HL-60/S4 (cell line): Measurements from ENCODE around the gene KCNK2.

ENCODE experiments used
- in situ Hi-C: fragments of 300-500 bp; cut with MboI; formaldehyde crosslinking; loops from 2 replicates; pipeline ENCODE4 v1.14.3; 2022; ENCODE audit warnings: low sequenced_read_pairs

KCNK2 gene

DNA sequence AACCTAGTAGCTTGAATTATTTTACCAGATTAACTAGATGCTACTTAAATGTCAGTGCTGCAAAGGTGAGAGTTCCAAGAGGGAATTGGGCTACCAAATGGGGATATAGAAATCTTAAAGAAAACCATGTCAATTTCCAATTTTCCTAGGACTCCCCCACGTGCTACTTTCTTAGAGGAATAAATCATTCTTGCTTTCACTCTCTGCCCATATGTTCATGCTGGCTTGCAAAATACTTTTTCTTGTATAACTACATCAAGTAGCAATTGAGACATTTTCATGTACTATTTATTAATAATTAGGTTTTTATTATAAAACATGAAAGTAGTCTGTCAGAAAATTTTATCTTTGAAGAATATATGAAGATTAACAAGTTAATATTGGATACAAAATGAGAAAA lies 11.8 kb downstream of the KCNK2 start:
- in situ Hi-C loops, result no loop called here

DNA sequence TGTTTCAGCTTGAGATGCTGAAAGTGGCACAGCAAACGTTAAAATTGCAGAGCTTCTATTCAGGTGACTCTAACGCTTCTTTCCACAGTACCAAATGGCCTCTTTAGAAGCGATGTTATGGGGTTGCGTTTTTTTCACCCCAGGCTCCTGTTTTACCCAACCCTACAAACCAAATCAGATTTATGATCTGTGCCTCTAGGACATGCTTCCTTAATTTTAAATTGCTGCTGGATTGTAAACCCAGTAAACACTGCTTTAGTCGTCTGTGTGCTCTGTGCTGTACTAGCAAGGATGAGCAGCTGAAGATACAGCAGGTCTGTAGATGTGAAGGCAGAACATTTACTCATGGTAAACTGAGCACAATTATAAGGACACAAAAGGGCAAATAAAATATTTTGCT lies 13.0 kb downstream of the KCNK2 start:
- in situ Hi-C loops, result no loop called here

DNA sequence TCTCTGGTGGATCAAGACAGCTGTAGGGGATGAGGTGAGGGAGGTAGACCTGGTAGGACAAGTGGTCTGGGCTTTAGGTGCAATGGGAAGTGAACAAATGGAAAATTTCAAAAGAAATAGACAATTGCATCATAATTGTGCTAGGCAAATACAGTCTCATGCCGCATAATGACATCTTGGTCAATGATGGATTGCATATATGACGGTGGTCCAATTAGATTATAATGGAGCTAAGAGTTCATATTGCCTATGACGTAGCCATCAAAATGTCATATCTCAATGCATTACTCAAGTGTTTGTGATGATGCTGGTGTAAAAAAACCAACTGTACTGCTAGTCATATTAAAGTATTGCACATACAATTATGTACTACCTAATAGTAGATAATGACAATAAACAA lies 19.0 kb downstream of the KCNK2 start:
- in situ Hi-C loops, result no loop called here

DNA sequence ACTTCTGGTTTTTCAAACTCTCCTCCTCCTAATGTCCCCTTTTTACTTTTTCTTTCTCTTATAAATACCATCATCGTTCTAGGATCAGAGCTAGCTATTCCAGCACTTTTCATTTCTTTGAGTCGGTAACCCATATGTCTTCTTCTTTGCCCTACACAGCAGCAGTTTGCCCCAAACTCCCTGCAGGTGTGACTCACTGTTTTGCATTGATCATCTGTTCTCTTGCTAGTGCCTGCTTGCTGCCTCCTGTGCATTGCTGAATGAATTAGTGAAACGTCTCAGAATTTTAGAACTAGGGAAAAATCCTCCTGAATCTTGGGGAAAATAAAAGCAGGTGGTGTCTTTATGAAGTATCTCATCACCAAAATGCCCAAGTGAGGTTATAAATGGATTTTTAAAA lies 21.7 kb downstream of the KCNK2 start:
- in situ Hi-C loops, result no loop called here

DNA sequence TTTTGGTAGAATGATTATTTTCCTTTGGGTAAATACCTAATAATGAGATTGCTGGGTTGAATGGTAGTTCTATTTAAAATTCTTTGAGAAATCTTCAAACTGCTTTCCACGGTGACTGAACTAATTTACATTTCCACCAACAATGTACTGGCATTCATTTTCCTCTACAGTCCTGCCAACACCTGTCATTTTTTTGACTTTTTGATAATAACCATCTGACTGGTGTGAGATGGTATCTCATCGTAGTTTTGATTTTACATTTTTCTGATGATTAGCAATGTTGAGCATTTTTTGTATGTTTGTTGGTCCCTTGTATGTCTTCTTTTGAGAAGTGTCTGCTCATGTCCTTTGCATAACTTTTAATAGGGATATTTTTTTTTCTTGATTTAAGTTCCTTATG lies 23.5 kb downstream of the KCNK2 start:
- in situ Hi-C loops, result no loop called here

DNA sequence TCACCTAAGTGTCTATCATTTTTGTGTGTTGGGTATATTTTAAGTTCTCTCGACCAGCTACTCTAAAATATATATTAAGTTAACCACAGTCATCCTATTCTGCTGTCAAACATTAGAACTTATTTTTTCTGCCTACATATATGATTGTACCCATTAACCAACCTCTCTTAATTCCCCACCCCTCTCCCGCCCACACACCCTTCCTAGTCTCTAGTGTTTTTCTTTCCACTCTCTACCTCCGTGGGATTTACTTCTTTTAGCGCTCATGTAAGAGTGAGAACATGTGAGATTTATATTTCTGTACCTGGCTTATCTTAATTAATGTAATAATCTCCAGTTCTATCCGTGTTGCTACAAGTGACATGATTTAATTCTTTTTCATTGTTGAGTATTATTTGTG lies 26.6 kb downstream of the KCNK2 start:
- in situ Hi-C loops, result no loop called here

DNA sequence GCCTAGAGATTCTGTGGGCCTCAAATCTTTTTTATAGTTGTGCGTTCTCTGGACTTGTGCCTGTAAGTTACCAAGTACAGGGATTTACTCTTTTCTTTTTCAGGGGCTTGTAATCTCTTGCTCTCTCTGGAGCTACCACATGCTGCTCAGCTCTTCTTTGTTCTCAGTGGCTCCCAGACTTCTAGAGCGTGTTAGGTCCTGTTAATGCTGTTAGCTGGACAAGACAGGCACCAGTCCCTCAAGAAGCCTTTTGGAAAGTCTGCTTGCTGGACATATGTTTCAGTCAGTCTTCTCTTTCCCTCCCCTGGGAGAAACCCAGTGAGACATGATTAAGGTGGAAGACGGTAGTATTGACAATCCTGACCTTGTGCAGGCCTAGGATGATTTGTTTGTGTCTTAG lies 29.4 kb downstream of the KCNK2 start:
- in situ Hi-C loops, result no loop called here

DNA sequence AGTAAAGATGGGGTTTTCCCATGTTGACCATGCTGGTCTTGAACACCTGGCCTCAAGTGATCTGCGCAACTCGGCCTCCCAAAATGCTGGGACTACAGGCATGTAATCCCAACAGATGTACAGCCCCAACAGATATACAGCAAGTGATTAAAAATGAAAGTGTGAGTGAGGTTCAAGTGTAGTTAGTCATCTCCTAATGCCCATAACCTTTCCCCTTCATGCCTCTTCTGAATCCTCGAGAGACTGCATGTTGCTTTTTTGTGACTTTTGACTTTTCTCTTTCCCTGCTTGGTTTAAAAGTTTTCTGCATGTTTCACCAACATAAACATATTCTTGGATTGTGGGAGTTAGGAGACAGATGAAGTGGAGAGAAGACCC lies 31.2 kb downstream of the KCNK2 start:
- in situ Hi-C loops, result no loop called here

DNA sequence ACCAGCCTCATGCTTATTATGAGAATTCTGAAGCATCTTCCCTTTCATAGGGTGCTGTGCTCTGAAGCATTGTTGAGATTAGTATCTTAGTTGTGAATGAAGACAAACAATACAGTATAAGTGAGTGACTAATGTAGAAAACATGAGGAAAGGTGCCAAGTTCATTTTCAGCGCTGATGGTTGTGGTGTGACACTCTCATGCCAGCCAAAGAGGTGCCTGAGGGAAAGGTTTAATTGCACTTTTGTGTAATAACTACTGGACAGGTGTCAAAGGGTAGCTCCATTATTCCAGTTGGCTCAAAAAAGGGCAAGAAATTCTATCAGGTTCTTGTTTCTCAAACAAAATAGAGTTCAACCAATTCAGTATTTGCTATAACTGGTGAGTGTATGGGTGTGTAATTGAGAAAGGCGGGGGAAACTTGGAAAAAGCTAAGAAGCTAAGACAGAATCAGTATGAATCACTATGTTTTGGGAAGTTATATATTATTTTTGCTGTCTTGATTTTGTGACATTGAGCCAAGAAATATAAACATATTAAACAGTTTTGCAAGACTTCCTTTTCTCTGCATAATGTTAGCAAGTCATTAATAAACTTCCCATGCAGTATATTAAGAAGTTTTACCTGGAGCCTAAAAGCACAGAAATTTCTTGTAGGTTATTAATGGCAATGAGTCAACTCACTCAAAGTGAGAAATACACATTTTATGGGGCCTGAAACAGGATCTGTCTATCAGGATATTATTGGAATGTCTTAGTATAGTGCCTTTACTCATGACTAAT lies 31.8 kb downstream of the KCNK2 start:
- in situ Hi-C loops, result no loop called here

DNA sequence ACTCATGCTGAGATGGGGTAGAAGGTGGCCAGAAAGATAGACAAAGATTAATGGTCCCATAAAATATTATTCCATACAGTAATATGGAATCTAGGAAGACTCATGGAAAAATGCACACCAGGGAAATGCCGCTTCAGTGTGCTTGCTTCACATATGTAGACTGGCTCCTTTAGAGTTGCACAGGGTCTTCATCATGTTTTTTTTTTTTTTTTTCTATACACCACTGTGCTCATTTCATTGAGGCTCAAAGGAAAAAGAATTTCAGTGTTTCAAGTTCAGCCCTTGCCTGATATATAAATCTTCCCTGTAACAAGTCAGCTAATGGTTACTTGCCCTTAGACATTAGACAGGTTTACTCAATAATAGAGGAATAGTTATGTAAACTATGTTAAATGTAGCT lies 33.2 kb downstream of the KCNK2 start:
- in situ Hi-C loops, result no loop called here

DNA sequence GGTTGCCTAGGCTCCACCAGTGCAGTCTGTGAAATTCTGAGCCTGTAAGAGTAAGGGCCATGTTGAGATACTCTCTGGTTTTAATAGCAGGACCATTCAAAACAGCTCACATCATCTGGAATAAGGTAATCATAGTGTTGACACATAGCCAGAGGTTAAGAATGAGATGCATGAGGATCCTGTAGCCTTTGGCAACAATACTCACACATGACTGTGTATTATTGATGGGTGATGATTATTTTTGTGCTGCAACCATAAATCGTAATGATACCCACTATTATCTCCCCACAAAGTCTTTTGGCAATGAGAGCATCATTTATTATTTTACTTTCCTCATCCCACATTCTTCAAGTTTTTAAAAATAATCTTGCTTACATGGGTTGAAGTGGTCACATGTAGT lies 35.5 kb downstream of the KCNK2 start:
- in situ Hi-C loops, result no loop called here

DNA sequence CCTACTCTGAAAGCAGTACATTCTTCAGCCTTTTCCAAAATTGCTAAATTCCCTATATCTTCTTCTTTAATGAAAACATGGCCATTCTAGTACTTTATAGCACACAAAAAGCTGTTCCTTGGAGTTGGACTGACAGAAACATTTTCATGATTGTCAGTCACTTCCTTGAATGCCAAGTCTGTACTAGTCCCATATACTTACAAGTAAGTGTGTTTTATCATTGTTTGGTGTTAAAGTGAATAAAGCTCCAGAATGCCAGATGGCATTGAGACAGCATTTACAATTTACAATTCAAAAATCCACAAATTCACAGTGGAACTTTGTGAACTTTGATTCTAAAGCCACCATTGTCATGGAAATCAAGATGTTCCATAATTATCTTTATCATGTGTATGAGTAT lies 36.5 kb downstream of the KCNK2 start:
- in situ Hi-C loops, result no loop called here

DNA sequence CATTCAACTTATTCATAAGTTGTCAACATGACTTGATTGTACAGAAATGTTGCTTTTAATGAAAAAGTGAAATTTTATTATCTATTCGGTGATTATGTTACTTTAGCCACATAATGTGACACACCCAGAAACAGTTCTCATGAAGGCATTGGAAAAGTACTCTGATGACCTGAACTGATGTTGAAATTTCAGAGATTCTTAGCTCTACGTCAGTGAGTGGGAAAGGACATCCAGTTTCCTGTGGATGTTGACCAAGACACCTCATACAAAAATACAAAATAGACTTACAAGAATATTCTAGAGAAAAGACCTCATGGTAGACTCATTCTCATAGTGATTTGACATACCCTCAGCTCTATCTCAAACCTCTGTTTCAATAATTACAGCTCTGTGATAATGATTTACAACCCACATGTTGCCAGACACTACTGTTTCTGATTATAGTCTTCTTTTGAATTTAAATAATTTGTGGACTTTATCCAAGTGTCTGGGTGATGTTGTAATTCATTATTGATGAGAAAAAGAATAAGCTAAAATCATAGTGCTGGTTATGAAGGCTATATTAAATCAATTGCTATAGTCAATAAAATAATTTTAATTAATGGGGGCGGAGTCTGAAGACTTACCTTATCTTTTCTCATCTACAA lies 37.3 kb downstream of the KCNK2 start:
- in situ Hi-C loops, result no loop called here

DNA sequence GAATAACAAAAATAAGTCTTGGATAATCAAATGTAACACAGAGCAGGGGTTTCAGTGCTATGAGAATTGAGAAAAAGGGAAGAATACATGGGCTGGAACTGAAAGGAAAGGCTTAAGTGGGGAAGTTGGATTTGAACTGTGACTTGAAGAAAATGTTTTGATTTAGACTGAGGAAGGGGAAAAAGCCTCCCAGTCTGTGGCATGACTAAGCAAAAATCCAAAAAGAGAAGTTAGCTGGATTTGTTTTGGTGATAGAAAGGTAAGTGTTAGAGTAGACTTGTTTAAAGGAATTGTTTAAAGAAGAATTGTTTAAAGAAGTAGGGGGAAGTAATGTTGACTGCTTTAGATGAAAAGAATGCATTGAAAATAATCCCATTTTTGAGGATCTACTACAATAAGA lies 46.0 kb downstream of the KCNK2 start:
- in situ Hi-C loops, result no loop called here

DNA sequence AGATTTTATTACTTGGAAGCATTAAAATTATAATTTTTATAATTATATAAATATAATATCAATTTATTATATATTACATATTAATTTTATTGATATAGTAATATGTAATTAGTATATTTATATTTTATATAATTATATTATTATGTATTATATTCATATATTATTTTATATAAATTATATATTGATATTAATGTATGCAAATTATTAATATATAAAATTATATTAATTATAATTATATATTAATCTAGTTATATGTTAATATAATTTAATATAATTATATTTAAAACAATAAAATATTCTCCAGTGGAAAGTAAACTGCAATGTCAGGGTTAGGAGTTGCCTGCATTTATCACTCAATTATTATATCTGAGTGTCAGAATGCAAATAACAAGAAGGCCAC lies 48.8 kb downstream of the KCNK2 start:
- in situ Hi-C loops, result no loop called here

DNA sequence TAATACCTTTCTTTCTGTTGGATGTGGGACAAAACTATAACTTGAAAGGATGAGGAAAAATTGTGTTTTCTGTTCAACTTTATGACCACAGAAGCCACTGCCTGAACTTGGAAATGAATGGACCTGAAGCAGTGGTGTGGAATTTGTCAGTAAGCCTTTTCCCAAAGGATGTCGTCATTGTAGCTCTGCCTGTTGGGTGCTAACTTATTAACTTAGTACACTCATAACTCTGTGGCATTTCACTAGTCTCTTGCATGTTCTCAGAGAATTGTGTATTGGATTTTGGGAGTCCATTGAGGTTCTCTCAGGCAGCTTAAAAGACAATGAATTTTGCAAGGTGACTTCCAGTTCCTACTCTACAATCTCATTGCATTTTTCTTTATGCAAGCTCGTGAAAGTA lies 49.6 kb downstream of the KCNK2 start:
- in situ Hi-C loops, result no loop called here

DNA sequence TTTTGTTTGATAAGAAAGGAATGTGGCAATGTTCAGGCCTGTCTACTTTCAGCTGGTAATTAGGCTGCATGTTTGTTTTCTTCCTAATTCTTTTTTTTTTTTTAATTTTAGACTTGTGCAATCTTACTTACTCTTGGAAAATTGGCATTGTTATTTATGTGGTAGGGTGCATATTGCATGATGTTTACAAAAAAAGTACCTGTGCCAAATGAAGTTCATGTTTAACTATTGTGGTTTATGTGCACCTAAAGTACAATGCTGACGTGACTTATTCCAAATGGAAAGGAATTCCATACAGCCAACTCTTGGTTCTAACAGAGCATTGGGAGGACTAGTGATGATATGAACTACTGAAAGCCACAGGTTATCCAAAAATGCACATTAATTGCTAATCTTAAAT lies 51.0 kb downstream of the KCNK2 start:
- in situ Hi-C loops, result no loop called here

DNA sequence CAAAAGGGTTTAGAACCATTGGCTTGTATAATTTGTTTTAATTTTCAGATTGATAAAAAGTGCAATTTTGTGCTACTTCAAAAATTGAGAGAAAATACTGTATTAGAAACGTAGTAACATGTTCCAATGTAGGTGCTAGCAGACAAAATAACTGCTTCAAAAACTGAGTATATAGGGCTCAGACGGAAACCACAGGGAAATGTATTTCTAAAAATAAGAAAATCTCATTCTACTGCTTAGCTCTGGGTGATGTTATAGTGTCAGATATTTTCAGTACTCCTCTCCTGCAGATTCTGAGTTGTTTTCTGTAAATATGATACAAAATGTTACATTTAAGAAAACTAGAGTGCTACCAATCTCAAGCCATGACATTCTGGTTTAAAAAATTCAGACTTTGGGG lies 55.4 kb downstream of the KCNK2 start:
- in situ Hi-C loops, result no loop called here

DNA sequence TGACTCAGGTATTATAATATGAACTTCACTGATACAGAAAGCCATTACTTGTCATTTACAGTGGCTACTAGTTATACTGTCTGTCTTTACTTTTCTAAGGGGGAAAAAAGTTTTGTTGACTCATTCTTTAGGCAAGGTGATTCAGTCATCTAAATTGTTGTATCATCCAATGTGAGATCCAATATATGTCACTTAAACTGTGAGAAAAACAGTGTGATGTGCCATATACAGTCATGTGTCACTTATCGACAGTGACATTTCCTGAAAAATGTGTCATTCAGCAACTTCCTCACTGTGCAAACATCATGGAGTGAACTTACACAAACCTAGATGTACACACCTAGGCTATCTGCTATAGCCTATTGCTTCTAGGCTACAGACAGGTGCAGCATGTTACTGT lies 57.6 kb downstream of the KCNK2 start:
- in situ Hi-C loops, result no loop called here

DNA sequence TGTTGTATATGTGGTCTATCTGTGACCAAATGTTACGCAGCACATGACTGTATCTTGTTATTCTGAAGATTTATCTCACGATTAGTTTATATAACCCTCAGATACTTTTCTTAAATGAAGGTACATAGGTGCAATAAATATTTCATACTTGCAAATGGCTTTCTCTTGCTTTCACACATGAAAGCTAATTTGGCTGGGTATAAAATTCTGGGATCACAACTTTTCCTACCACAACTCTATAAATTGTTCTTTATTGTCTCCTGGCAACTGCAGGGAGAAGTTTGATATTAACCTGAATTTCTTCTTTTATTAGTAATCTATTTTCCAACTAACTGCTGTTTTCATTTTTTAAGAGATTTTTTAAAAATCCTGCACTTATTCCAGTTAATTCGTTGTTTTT lies 58.9 kb downstream of the KCNK2 start:
- in situ Hi-C loops, result no loop called here

DNA sequence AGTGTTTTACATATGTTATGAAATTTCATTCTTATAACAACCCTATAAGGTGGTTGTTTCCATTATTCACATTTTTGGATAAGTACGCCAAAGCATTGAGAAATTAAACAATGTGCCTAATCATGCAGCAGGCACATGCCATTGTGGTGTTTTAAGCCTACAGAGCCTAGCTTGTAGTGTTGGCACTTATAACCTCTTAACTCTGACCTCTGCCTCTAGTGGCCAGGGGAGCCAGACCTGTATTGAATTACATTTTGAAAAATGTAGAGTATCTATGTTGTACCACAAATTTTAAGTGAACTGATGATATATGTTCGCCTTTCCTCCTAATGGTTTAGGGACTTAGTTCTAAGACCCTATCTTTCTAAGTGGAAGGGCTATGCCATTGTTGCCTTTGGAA lies 61.0 kb downstream of the KCNK2 start:
- in situ Hi-C loops, result no loop called here

DNA sequence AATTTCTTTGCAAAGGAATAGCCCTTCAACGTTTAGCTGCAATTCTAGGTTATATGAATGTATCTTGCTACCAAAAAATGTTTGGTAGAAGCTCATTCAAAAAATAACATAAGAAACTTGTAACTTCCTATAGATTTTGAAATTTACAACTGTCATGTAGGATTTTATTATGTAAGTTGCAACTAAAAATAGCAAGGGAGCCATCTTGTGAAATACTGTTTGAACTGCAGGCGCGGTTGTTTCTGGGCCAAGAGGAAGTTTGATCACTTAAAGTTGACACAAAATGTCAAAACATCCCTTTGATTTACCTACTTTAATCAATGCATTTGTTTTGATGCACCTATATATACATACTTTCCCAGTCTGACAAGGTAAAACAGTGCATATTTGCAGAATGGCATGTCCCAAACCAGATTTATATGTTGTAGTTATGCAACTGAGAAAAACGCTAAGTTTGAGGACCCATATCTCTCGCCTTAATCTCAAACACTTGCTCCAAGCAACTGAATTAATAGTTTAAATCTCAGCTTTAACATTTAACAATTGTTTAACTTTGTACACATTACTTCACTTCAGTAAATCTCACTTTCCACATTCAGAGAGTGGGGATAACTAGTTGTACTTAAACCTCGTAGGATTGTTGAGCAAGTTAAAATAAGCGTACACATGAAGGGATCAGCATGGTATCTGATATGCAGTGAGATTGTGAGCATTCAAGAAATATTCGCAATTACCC lies 63.9 kb downstream of the KCNK2 start:
- in situ Hi-C loops, result no loop called here
